NB4 (cell line): ENCODE results near the gene PER3.

ENCODE experiments used
- CTCF ChIP-seq: IDR thresholded peaks from one replicate; pipeline ENCODE4 v1.5.1; 2012; ENCODE audit warnings: low read depth, low read length
- POLR2A ChIP-seq: IDR thresholded peaks from 2 replicates; pipeline ENCODE4 v1.6.1; 2011; ENCODE audit warnings: mild to moderate bottlenecking; ENCODE audit not compliant: insufficient read length; ENCODE audit errors: extremely low read depth

DNA sequence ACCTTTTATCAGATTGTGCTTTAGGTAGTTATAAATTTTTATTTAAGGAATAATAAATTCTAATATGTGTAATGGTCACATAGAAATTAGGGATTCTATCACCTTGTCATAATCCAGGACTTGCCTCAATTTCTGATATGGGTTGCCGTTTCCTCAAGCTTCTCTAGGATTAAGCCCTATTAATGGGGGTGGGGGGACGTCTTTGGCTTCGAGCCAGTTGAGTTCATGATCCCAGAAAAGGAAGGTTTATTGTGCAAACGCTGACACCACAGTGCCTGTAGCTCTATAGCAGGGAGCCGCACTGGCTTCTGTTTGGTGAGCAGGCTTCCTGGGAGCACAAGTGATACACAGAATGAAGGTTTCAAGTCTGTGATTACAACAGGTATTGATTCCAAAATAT is 35.0 kb upstream of the PER3 start:
- TF ChIP-seq CTCF (no peak), POLR2A (no peak)
